ENCODE results near the gene CYP20A1. TPM values are rescaled to one million over a fixed set of nuclear protein-coding genes. Genes with fewer than 3 reads are reported as not detected.
"Not testable (repeated sequence)": the region's sequence is repeated elsewhere in the genome, so short reads cannot be mapped to it uniquely, and the experiment has no call there.

Gene CYP20A1
- total RNA-seq, 2 donors from 2014 or later, result 22.9 to 27.8 TPM

GRCh38 chr2:203242518-203242917, 3.7 kb downstream of the CYP20A1 start:
- Histone ChIP-seq H3K27me3 (ENCODE audit: control insufficient read depth, insufficient read depth, low read length, poor library complexity, severe bottlenecking) (no peaks in the 10 kb centered on the region), H3K4me3 (ENCODE audit: low read length) (no peak overlapping the region), H3K27ac (ENCODE audit: low read depth, low read length) (no peak overlapping the region), H3K4me1 (ENCODE audit: control insufficient read depth, insufficient read depth, low read length) (peaks cover 5% of the 10 kb centered on the region), H3K9ac (ENCODE audit: extremely low read depth, low read length, poor library complexity, severe bottlenecking) (no peak overlapping the region), H3K36me3 (ENCODE audit: control insufficient read depth, insufficient read depth, low read length) (peaks cover 39% of the 10 kb centered on the region), H3K9me3 (ENCODE audit: control insufficient read depth, low read length) (peaks cover 5% of the 10 kb centered on the region)
- no peak overlapping the region for H3K27ac Mint-ChIP-seq
- no peak overlapping the region for H3K4me3 Mint-ChIP-seq
- WGBS, 2 experiments (ENCODE audit: insufficient coverage in 1 of 2, insufficient read length in 1 of 2), result 98% methylated on average over 6 of the region's 6 CpGs
- H3K9me3 Mint-ChIP-seq, result no peaks in the 10 kb centered on the region
- H3K36me3 Mint-ChIP-seq (ENCODE audit: low read depth), result peaks cover 48% of the 10 kb centered on the region
- peaks cover 4% of the 10 kb centered on the region for H3K4me1 Mint-ChIP-seq
- DNase-seq, result no peak
- H3K27me3 Mint-ChIP-seq (ENCODE audit: insufficient read depth), result no peaks in the 10 kb centered on the region
- TF ChIP-seq CTCF (conservative IDR thresholded peaks at IDR 0.05), result no peak

DNA sequence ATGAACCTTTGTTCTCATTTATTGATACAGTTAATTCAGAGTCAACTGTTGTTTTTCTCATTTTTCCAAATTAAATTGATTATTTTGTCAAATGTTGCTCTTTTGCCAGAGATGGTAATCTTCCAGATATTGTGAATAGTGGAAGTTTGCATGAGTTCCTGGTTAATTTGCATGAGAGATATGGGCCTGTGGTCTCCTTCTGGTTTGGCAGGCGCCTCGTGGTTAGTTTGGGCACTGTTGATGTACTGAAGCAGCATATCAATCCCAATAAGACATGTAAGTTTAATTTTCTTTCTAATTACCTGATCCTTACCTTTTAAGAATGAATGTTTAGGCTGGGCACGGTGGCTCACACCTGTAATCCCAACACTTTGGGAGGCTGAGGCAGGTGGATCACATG, 7.8 kb downstream of the CYP20A1 start:
- no peaks in the 10 kb centered on the region for H3K27me3 Mint-ChIP-seq (ENCODE audit: insufficient read depth)

GRCh38 chr2:203252818-203253217, 14.0 kb downstream of the CYP20A1 start:
- Mint-ChIP-seq H3K36me3 (ENCODE audit: low read depth) (peaks cover 56% of the 10 kb centered on the region), H3K4me1 (no peaks in the 10 kb centered on the region), H3K4me3 (no peak overlapping the region), H3K27ac (no peak overlapping the region), H3K27me3 (ENCODE audit: insufficient read depth) (no peaks in the 10 kb centered on the region), H3K9me3 (peaks cover 2% of the 10 kb centered on the region)
- no peaks in the 10 kb centered on the region for H3K9me3 ChIP-seq (ENCODE audit: control insufficient read depth, low read length)
- no peak overlapping the region for H3K9ac ChIP-seq (ENCODE audit: extremely low read depth, low read length, poor library complexity, severe bottlenecking)
- H3K4me1 ChIP-seq (ENCODE audit: control insufficient read depth, insufficient read depth, low read length), result no peaks in the 10 kb centered on the region
- no peak for DNase-seq
- H3K4me3 ChIP-seq (ENCODE audit: low read length), result no peak overlapping the region
- H3K36me3 ChIP-seq (ENCODE audit: control insufficient read depth, insufficient read depth, low read length), result peaks cover 41% of the 10 kb centered on the region
- no peak for TF ChIP-seq CTCF (conservative IDR thresholded peaks at IDR 0.05)
- H3K27ac ChIP-seq (ENCODE audit: low read depth, low read length), result no peak overlapping the region
- WGBS, 2 experiments (ENCODE audit: insufficient coverage in 1 of 2, insufficient read length in 1 of 2), result 95 to 97% methylated on average over 13 of the region's 13 CpGs
- no peaks in the 10 kb centered on the region for H3K27me3 ChIP-seq (ENCODE audit: control insufficient read depth, insufficient read depth, low read length, poor library complexity, severe bottlenecking)

More for the DNA sequence above, 7.8 kb downstream of the CYP20A1 start:
- Histone ChIP-seq H3K4me3 (ENCODE audit: low read length) (no peak overlapping the region), H3K36me3 (ENCODE audit: control insufficient read depth, insufficient read depth, low read length) (peaks cover 52% of the 10 kb centered on the region), H3K9me3 (ENCODE audit: control insufficient read depth, low read length) (no peaks in the 10 kb centered on the region), H3K4me1 (ENCODE audit: control insufficient read depth, insufficient read depth, low read length) (no peaks in the 10 kb centered on the region), H3K27me3 (ENCODE audit: control insufficient read depth, insufficient read depth, low read length, poor library complexity, severe bottlenecking) (no peaks in the 10 kb centered on the region), H3K27ac (ENCODE audit: low read depth, low read length) (no peak overlapping the region), H3K9ac (ENCODE audit: extremely low read depth, low read length, poor library complexity, severe bottlenecking) (no peak overlapping the region)
- Mint-ChIP-seq H3K27ac (no peak overlapping the region), H3K4me1 (no peaks in the 10 kb centered on the region), H3K9me3 (no peaks in the 10 kb centered on the region), H3K36me3 (ENCODE audit: low read depth) (peaks cover 57% of the 10 kb centered on the region), H3K4me3 (no peak overlapping the region)
- no peak for TF ChIP-seq CTCF (conservative IDR thresholded peaks at IDR 0.05)
- 95% methylated on average over 3 of the region's 3 CpGs; no CpG with 5 or more reads in 1 of the 2 experiments for WGBS, 2 experiments (ENCODE audit: insufficient coverage in 1 of 2, insufficient read length in 1 of 2)
- DNase-seq, result no peak

DNA sequence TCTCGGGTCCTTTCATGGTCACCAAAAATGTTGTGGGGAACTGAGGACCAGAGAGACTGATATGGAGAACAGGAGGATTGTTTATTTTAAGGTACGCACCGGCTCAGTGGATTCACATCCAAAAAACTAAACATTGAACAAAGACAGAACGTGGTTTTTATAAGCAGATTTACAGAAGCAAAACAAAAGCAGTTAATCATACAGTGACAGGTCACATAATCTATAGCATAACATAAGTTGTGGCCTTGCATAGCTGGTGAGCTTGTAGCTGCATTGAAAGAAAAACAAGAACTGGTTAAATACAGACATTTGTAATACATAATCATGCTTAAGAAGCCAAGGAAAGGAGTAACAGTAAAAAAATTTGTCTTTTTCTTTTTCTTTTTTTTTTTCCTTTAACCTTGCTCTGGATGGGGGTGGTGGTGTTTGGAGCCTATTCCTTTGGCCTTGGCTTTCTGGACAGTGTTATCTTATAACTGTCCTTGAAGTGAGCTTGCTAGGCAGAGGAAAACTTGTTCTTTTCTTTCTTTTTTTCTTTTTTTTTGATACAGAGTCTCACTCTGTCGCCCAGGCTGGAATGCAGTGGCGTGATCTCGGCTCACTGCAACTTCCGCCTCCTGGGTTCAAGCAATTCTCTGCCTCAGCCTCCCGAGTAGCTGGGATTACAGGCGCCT, 14.7 kb downstream of the CYP20A1 start:
- not testable (repeated sequence) for H3K9ac ChIP-seq (ENCODE audit: extremely low read depth, low read length, poor library complexity, severe bottlenecking); DNase-seq; H3K27ac Mint-ChIP-seq; H3K9me3 ChIP-seq (ENCODE audit: control insufficient read depth, low read length); H3K4me3 ChIP-seq (ENCODE audit: low read length); H3K27ac ChIP-seq (ENCODE audit: low read depth, low read length); H3K9me3 Mint-ChIP-seq; H3K4me1 ChIP-seq (ENCODE audit: control insufficient read depth, insufficient read depth, low read length); H3K27me3 Mint-ChIP-seq (ENCODE audit: insufficient read depth); H3K4me1 Mint-ChIP-seq; H3K4me3 Mint-ChIP-seq; H3K27me3 ChIP-seq (ENCODE audit: control insufficient read depth, insufficient read depth, low read length, poor library complexity, severe bottlenecking)
- H3K36me3 Mint-ChIP-seq (ENCODE audit: low read depth), result peaks cover 55% of the 10 kb centered on the region
- H3K36me3 ChIP-seq (ENCODE audit: control insufficient read depth, insufficient read depth, low read length), result peaks cover 39% of the 10 kb centered on the region
- 90 to 93% methylated on average over 2 to 10 of the region's 10 CpGs for WGBS, 2 experiments (ENCODE audit: insufficient coverage in 1 of 2, insufficient read length in 1 of 2)

All from endodermal cell (in vitro differentiated cells).